ENCODE data around the gene EFCAB11. TPM values are rescaled to one million over a fixed set of nuclear protein-coding genes. Genes with fewer than 3 reads are reported as not detected.

Gene EFCAB11
- total RNA-seq, 1 donor from 2014 or later, result 7.1 TPM

DNA sequence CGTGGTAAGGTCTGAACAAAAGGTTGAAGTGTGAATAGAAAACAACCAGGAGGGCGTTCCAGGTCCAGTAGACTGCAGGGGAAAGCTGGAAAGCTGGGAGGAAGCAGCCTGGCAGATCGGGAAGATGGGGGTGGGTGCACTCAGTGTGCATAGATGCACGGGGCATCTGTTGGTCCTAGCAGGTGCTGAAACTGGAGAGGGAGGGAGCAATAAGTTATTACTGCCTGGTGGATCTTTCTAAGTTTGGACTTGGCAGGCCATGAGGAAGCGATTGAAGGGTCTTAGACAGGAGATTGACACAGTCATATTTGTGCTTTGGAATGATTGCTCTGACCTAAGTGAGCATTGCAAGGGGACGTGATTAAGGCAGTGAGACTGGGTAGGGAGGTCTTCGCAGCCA, 194.4 kb downstream of the EFCAB11 start:
- Mint-ChIP-seq H3K9me3 (peaks cover 10% of the 10 kb centered on the region), H3K36me3 (ENCODE audit: low read depth) (peaks cover 8% of the 10 kb centered on the region), H3K4me3 (ENCODE audit: low read depth) (no peak overlapping the region), H3K4me1 (ENCODE audit: low read depth) (peaks cover 4% of the 10 kb centered on the region), H3K27me3 (ENCODE audit: low read depth) (no peaks in the 10 kb centered on the region), H3K27ac (no peak overlapping the region)
- intact Hi-C loops (cut with micrococcal nuclease), result no loop called here
- DNase-seq (ENCODE audit: low spot score), result no peak

DNA sequence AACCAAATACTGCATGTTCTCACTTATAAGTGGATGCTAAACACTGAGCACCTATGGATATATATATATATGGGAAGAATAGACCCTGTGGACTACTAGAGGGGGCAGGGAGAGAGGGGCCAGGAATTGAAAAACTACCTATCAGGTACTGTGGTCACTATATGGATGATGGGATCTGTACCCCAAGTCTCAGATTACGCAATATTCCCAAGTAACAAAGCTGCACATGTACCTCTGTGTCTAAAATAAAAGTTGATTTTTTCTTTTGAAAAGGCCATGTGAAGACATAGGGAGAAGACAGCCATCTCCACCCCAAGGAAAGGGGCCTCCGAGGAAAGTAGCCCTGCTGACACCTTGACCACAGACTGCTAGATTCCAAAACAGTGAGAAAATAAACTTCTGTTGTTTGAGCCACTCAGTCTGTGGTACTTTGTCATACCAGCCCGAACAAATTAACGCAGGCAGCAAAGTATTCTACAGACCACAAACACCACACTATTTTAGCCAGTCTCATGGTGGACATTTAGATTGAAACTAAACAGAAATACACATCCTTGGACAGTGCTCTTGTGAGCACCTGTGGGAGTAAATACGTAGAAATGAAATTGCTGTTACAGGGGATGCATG, 197.1 kb downstream of the EFCAB11 start:
- Mint-ChIP-seq H3K27me3 (ENCODE audit: low read depth) (no peaks in the 10 kb centered on the region), H3K4me1 (ENCODE audit: low read depth) (peaks cover 14% of the 10 kb centered on the region), H3K36me3 (ENCODE audit: low read depth) (peaks cover 22% of the 10 kb centered on the region), H3K27ac (no peak overlapping the region), H3K9me3 (peaks cover 27% of the 10 kb centered on the region), H3K4me3 (ENCODE audit: low read depth) (no peak overlapping the region)
- intact Hi-C loops (cut with micrococcal nuclease), result no loop called here
- DNase-seq (ENCODE audit: low spot score), result no peak

DNA sequence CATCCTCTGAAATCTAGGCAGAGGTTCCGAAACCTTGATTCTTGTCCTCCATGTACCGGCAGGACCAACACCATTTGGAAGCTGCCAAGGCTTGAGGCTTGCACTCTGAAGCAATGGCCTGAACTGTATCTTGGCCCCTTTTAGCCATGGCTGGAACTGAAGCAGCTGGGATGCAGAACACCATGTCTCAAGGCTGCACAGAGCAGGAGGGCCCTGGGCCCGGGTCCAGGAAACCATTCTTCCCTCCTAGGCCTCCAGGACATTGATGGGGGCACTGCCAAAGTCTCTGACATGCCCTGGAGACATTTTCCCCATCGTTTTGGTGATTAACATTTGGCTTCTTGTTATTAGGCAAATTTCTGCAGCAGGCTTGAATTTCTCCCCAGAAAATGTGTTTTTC, 198.7 kb downstream of the EFCAB11 start:
- no peak overlapping the region for H3K27ac Mint-ChIP-seq
- no peak overlapping the region for H3K4me3 Mint-ChIP-seq (ENCODE audit: low read depth)
- no peaks in the 10 kb centered on the region for H3K27me3 Mint-ChIP-seq (ENCODE audit: low read depth)
- peaks cover 27% of the 10 kb centered on the region for H3K9me3 Mint-ChIP-seq
- peaks cover 27% of the 10 kb centered on the region for H3K4me1 Mint-ChIP-seq (ENCODE audit: low read depth)
- intact Hi-C loops (cut with micrococcal nuclease), result no loop called here
- peaks cover 22% of the 10 kb centered on the region for H3K36me3 Mint-ChIP-seq (ENCODE audit: low read depth)
- no peak for DNase-seq (ENCODE audit: low spot score)

DNA sequence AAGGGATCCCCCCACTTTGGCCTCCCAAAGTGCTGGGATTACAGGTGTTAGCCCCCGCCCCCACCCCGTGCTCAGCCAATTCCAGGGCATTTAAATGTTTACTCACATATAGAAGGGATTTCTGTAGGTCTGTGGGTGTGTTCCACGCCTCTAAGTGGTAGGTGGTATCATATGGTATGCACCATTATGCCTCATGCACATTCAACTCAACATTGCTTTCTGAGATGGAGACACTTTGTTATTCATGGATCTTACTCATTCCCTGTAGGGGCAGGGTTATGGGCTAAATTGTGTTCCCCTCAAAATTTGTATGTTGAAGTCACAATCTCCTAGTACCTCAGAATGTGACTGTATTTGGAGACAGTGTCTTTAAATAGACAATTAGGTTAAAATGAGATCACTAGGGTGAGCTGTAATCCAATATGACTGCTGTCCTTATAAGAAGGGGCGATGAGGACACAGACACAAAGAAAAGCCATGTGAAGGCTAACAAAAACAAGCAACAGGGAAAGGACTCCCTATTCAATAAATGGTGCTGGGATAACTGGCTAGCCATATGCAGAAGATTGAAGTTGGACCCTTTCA, 200.6 kb downstream of the EFCAB11 start:
- no peak overlapping the region for H3K27ac Mint-ChIP-seq
- H3K36me3 Mint-ChIP-seq (ENCODE audit: low read depth), result peaks cover 22% of the 10 kb centered on the region
- peaks cover 29% of the 10 kb centered on the region for H3K9me3 Mint-ChIP-seq
- peaks cover 45% of the 10 kb centered on the region for H3K4me1 Mint-ChIP-seq (ENCODE audit: low read depth)
- DNase-seq (ENCODE audit: low spot score), result no peak
- H3K4me3 Mint-ChIP-seq (ENCODE audit: low read depth), result no peak overlapping the region
- intact Hi-C loops (cut with micrococcal nuclease), result loop anchor here (5.0 kb wide), 1 partner anchor 242 kb away; no protein-coding TSS in a partner anchor
- no peaks in the 10 kb centered on the region for H3K27me3 Mint-ChIP-seq (ENCODE audit: low read depth)

DNA sequence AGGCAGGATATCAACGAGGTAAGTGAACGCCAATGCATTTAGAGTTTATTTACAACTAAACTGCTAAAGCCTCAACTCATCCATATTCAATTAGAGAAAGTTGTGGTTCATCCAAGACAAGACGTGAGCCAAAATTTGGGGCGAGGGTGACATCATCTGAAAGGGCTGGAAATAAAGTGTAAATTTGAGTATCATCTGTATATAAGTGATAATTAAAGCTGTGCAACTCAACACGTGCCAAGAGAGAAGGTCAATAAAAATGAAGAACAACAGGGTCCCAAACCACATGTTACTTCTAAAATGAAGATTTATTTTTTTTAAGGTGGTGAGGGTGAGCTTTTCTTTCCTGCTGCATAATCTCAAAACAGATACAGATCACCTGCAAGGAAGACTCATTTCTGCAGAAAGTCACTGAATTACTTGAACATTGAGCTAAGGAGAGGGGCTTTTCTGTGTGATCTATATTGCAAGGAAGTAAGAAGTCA, 203.6 kb downstream of the EFCAB11 start:
- Mint-ChIP-seq H3K27ac (peak overlapping the region; percentile 86), H3K36me3 (ENCODE audit: low read depth) (peaks cover 27% of the 10 kb centered on the region), H3K4me3 (ENCODE audit: low read depth) (peak overlapping the region; percentile 33), H3K27me3 (ENCODE audit: low read depth) (no peaks in the 10 kb centered on the region), H3K4me1 (ENCODE audit: low read depth) (peaks cover 56% of the 10 kb centered on the region), H3K9me3 (peaks cover 37% of the 10 kb centered on the region)
- intact Hi-C loops (cut with micrococcal nuclease), result loop anchor here (1.0 to 5.0 kb wide), 12 partner anchors 16 to 474 kb away; no protein-coding TSS in a partner anchor
- no peak for DNase-seq (ENCODE audit: low spot score)

DNA sequence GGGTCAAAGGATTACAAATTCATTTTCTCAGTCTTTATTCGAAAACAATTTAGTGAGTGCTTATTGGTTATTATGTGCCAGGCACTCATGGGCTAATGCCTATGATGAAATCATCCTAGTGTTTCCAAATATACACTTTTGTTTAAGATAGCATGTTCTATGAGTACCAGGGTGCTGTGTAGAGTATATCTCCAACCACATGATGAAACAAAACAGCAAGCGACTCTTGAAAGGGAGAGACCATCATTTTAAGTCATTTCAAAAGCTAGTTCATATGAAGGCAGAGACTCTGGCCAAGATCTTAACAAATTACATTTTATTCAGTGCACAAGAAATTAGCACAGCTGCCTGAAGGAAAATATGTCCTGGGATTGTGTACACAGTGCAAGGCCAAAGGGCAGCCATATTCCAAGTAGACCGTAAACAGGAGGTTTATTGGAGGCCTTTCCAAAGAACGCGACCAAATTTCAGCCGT, 204.2 kb downstream of the EFCAB11 start:
- intact Hi-C loops (cut with micrococcal nuclease), result loop anchor here (1.0 to 5.0 kb wide), 8 partner anchors 16 to 474 kb away; no protein-coding TSS in a partner anchor
- Mint-ChIP-seq H3K36me3 (ENCODE audit: low read depth) (peaks cover 32% of the 10 kb centered on the region), H3K27me3 (ENCODE audit: low read depth) (no peaks in the 10 kb centered on the region), H3K9me3 (peaks cover 42% of the 10 kb centered on the region), H3K27ac (peak overlapping the region; percentile 86), H3K4me3 (ENCODE audit: low read depth) (no peak overlapping the region), H3K4me1 (ENCODE audit: low read depth) (peaks cover 56% of the 10 kb centered on the region)
- no peak for DNase-seq (ENCODE audit: low spot score)

DNA sequence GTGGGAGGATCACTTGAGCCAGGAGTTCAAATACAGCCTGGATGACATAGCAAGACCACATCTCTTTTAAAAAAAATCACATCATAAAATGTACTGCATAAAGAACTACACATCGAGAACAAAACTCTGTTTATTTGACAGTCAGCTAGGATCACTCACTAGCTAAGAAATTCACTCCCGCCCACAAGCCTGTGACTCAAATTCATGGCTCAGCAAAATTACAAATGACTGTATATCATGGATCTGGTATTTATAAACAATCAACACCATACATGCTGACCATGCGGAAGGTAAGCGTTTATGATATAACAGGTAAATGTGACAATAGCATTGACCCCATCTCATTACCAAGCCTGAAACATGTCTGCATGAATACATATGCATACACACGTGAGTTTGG, 206.5 kb downstream of the EFCAB11 start:
- Mint-ChIP-seq H3K36me3 (ENCODE audit: low read depth) (peaks cover 28% of the 10 kb centered on the region), H3K4me1 (ENCODE audit: low read depth) (peaks cover 51% of the 10 kb centered on the region), H3K4me3 (ENCODE audit: low read depth) (no peak overlapping the region)

DNA sequence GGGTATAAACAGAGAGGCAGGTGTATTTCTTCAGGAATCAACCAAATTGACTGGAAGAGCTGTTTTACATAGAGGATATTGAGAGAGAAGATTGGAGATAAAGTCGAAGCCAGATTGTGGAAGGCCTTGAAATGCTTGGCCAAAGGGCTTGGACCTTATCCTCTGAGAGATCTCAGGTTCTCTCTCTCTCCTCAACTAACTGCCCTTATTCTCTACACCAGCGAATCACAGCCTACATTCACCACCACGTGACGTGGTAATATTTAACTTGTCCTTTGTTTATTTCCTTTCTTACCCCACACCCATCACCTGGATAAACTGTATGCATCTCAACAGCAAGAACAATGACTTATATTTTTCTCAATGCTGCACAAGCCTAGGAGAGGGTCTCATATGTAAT, 207.4 kb downstream of the EFCAB11 start:
- no peak overlapping the region for H3K4me3 Mint-ChIP-seq (ENCODE audit: low read depth)
- peaks cover 29% of the 10 kb centered on the region for H3K36me3 Mint-ChIP-seq (ENCODE audit: low read depth)
- peaks cover 49% of the 10 kb centered on the region for H3K4me1 Mint-ChIP-seq (ENCODE audit: low read depth)
- intact Hi-C loops (cut with micrococcal nuclease), result no loop called here
- no peak overlapping the region for H3K27ac Mint-ChIP-seq
- no peaks in the 10 kb centered on the region for H3K27me3 Mint-ChIP-seq (ENCODE audit: low read depth)
- no peak for DNase-seq (ENCODE audit: low spot score)
- peaks cover 35% of the 10 kb centered on the region for H3K9me3 Mint-ChIP-seq

More for the DNA sequence above, 206.5 kb downstream of the EFCAB11 start:
- Mint-ChIP-seq H3K27ac (no peak overlapping the region), H3K9me3 (peaks cover 32% of the 10 kb centered on the region), H3K27me3 (ENCODE audit: low read depth) (no peaks in the 10 kb centered on the region)
- intact Hi-C loops (cut with micrococcal nuclease), result no loop called here
- no peak for DNase-seq (ENCODE audit: low spot score)

DNA sequence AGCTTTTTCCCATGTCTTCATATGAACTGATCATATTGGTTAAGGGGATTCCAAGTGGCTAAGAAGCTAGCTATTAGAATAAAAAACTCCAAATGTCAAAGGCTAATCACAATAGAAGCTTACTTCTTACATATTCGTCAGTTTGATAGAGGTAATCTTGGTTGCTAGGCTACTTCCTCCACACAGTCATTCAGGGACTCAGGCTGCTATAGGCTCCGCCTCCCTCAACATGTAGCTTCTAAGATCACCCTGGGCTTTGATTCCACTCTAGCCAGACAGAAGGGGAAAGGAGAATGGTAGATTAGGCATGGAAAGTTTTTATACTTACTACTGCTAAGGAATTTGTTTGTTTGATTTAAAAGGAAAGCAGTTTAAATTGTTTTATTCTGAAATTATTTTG, 207.9 kb downstream of the EFCAB11 start:
- Mint-ChIP-seq H3K36me3 (ENCODE audit: low read depth) (peaks cover 29% of the 10 kb centered on the region), H3K27me3 (ENCODE audit: low read depth) (no peaks in the 10 kb centered on the region), H3K4me3 (ENCODE audit: low read depth) (no peak overlapping the region), H3K27ac (no peak overlapping the region), H3K4me1 (ENCODE audit: low read depth) (peaks cover 45% of the 10 kb centered on the region), H3K9me3 (peaks cover 40% of the 10 kb centered on the region)
- DNase-seq (ENCODE audit: low spot score), result no peak
- intact Hi-C loops (cut with micrococcal nuclease), result no loop called here

DNA sequence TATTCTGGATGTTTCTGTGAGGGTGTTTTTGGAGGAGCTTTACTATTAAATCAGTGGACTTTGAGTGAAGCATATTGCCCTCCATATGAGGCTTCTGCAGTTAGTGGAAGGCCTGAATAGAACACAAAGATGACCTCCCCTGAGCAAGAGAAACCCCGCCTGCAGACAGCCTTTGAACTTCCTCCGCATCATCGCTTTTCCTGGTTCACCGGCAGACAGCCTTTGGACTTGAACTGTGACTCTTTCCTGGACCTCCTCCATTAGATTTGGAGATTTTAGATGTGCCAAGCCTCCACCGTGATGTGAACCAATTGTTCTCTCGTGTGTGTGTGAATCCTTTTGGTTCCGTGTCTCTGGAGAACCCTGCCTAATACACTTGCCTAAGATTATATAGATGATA, 208.4 kb downstream of the EFCAB11 start:
- H3K4me1 Mint-ChIP-seq (ENCODE audit: low read depth), result peaks cover 40% of the 10 kb centered on the region
- H3K27ac Mint-ChIP-seq, result no peak overlapping the region
- H3K4me3 Mint-ChIP-seq (ENCODE audit: low read depth), result no peak overlapping the region
- peaks cover 29% of the 10 kb centered on the region for H3K36me3 Mint-ChIP-seq (ENCODE audit: low read depth)
- no peaks in the 10 kb centered on the region for H3K27me3 Mint-ChIP-seq (ENCODE audit: low read depth)
- peaks cover 44% of the 10 kb centered on the region for H3K9me3 Mint-ChIP-seq
- DNase-seq (ENCODE audit: low spot score), result no peak
- intact Hi-C loops (cut with micrococcal nuclease), result no loop called here

Other genes starting within 250 kb of the EFCAB11 start
- 95.6 and 97.5 TPM in 2 replicates for gene TDP1, start 1.2 kb upstream of the EFCAB11 start, total RNA-seq
- gene KCNK13, start 107.3 kb upstream of the EFCAB11 start, total RNA-seq, result 0.18 TPM in 1 of 2 replicates, not detected in the other